Osteoblast (primary cell): Measurements from ENCODE around the gene DIRAS1. TPM values are rescaled to one million over a fixed set of nuclear protein-coding genes. Genes with fewer than 3 reads are reported as not detected.

ENCODE experiments used
- DNase-seq: peaks from one replicate; pipeline ENCODE4 v3.0.0; 2011; ENCODE audit warnings: low spot score, mixed read lengths; ENCODE audit not compliant: insufficient read length; ENCODE audit errors: missing footprints
- H2AFZ ChIP-seq: 2 replicates; pipeline ENCODE4 v1.6.0; 2011; ENCODE audit warnings: mild to moderate bottlenecking, low read length
- H3K27ac ChIP-seq: 2 replicates; pipeline ENCODE4 v1.5.1; 2011; ENCODE audit warnings: mild to moderate bottlenecking, low read depth, low read length, moderate library complexity
- H3K27me3 ChIP-seq: 2 replicates; pipeline ENCODE4 v1.6.0; 2012; ENCODE audit warnings: mild to moderate bottlenecking, control low read depth, inconsistent platforms, low read length, moderate library complexity; ENCODE audit not compliant: insufficient read depth
- H3K36me3 ChIP-seq: 2 replicates; pipeline ENCODE4 v1.5.1; 2011; ENCODE audit warnings: mild to moderate bottlenecking, low read length, control low read depth, moderate library complexity; ENCODE audit not compliant: insufficient read depth
- H3K4me1 ChIP-seq: 2 replicates; pipeline ENCODE4 v1.5.1; 2011; ENCODE audit warnings: mild to moderate bottlenecking, low read length, control low read depth, moderate library complexity; ENCODE audit not compliant: insufficient read depth
- H3K4me2 ChIP-seq: 2 replicates; pipeline ENCODE4 v1.6.0; 2011; ENCODE audit warnings: mild to moderate bottlenecking, low read length; ENCODE audit not compliant: insufficient read depth
- H3K4me3 ChIP-seq: fragments of 200-600 bp; sonication (generic); 3 replicates; pipeline ENCODE4 v1.5.1; 2012; ENCODE audit warnings: mild to moderate bottlenecking, low read length, inconsistent platforms; ENCODE audit not compliant: insufficient read depth
- H3K79me2 ChIP-seq: 2 replicates; pipeline ENCODE4 v1.6.0; 2012; ENCODE audit warnings: mild to moderate bottlenecking, low read length, control low read depth, inconsistent platforms; ENCODE audit not compliant: insufficient read depth
- H3K9me3 ChIP-seq: 2 replicates; pipeline ENCODE4 v1.5.1; 2011; ENCODE audit warnings: low read depth, low read length, control low read depth
- H4K20me1 ChIP-seq: 2 replicates; pipeline ENCODE4 v1.6.0; 2012; ENCODE audit warnings: mild to moderate bottlenecking, low read length, control low read depth; ENCODE audit not compliant: insufficient read depth
- CTCF ChIP-seq: IDR thresholded peaks from 2 replicates; pipeline ENCODE4 v1.5.1; 2011; ENCODE audit warnings: mild to moderate bottlenecking, low read depth, low read length, moderate library complexity; ENCODE audit errors: extremely low read depth
- total RNA-seq: library from RNA; depleted of rRNA; stranded (reverse); fragments of >200 nt; gene quantifications from 2 replicates; pipeline ENCODE4 v1.2.3, GENCODE V29; 2012

Gene DIRAS1
- total RNA-seq, 1 donor = 14.8 TPM

- no peak overlapping the region for H3K4me3 ChIP-seq
- peaks cover 14% of the 10 kb centered on the region for H3K27me3 ChIP-seq
- H3K4me1 ChIP-seq = no peaks in the 10 kb centered on the region
- TF ChIP-seq CTCF = no peak
- no peaks in the 10 kb centered on the region for H3K9me3 ChIP-seq
- no peak overlapping the region for H3K27ac ChIP-seq
- H3K79me2 ChIP-seq = no peaks in the 10 kb centered on the region
- peak; percentile 82 for DNase-seq
- H2AFZ ChIP-seq = no peak overlapping the region
- H4K20me1 ChIP-seq = no peaks in the 10 kb centered on the region
- H3K4me2 ChIP-seq = no peak overlapping the region
- H3K36me3 ChIP-seq = no peaks in the 10 kb centered on the region
These were observed 7.7 kb upstream of the DIRAS1 start for GRCh38 chr19:2728783-2729387.

- DNase-seq = peak; percentile 94
These were observed 6.4 kb upstream of the DIRAS1 start for GRCh38 chr19:2727640-2727944.

GRCh38 chr19:2726904-2727639, 5.9 kb upstream of the DIRAS1 start:
- no peaks in the 10 kb centered on the region for H3K36me3 ChIP-seq
- H3K4me1 ChIP-seq = peaks cover 13% of the 10 kb centered on the region
- H2AFZ ChIP-seq = no peak overlapping the region
- no peak overlapping the region for H3K27ac ChIP-seq
- peaks cover 14% of the 10 kb centered on the region for H3K27me3 ChIP-seq
- H3K79me2 ChIP-seq = no peaks in the 10 kb centered on the region
- TF ChIP-seq CTCF = no peak
- no peak overlapping the region for H3K4me2 ChIP-seq
- no peaks in the 10 kb centered on the region for H4K20me1 ChIP-seq
- no peaks in the 10 kb centered on the region for H3K9me3 ChIP-seq
- peak; percentile 91 for DNase-seq
- H3K4me3 ChIP-seq = no peak overlapping the region

More at GRCh38 chr19:2727640-2727944, 6.4 kb upstream of the DIRAS1 start:
- Histone ChIP-seq H3K4me3 (no peak overlapping the region), H2AFZ (no peak overlapping the region), H3K27me3 (peaks cover 14% of the 10 kb centered on the region), H3K27ac (no peak overlapping the region), H3K36me3 (no peaks in the 10 kb centered on the region), H3K4me2 (no peak overlapping the region), H3K9me3 (no peaks in the 10 kb centered on the region), H4K20me1 (no peaks in the 10 kb centered on the region), H3K4me1 (peaks cover 12% of the 10 kb centered on the region), H3K79me2 (no peaks in the 10 kb centered on the region)
- TF ChIP-seq CTCF = no peak

- no peaks in the 10 kb centered on the region for H3K79me2 ChIP-seq
- peaks cover 13% of the 10 kb centered on the region for H3K4me1 ChIP-seq
- peak; percentile 72 for DNase-seq
- TF ChIP-seq CTCF = no peak
- H4K20me1 ChIP-seq = no peaks in the 10 kb centered on the region
- H3K27me3 ChIP-seq = peaks cover 14% of the 10 kb centered on the region
- H3K9me3 ChIP-seq = no peaks in the 10 kb centered on the region
- no peak overlapping the region for H3K4me3 ChIP-seq
- no peak overlapping the region for H3K4me2 ChIP-seq
- H3K27ac ChIP-seq = no peak overlapping the region
- no peaks in the 10 kb centered on the region for H3K36me3 ChIP-seq
- H2AFZ ChIP-seq = no peak overlapping the region
These were observed 5.1 kb upstream of the DIRAS1 start for GRCh38 chr19:2726160-2726855.
